Stromal cell of bone marrow (primary cell): ENCODE results near the gene RSRC1.
A peak's percentile ranks its signal among the peaks of the same experiment; 100 is the strongest.
"Not testable (repeated sequence)": the region's sequence is repeated elsewhere in the genome, so short reads cannot be mapped to it uniquely, and the experiment has no call there.

Source experiments
- DNase-seq: peaks from one replicate; pipeline ENCODE4 v3.0.0-alpha.2; 2012; ENCODE audit warnings: low read depth

The RSRC1 gene

GRCh38 chr3:158109804-158110657, at the start of gene RSRC1:
RSRC1 (plus strand) TSS chr3:158110089; CDS start chr3:158122105, 12,016 bp downstream.
- DNase-seq, result peak; percentile 88

- DNase-seq, result not testable (repeated sequence)
Observed at GRCh38 chr3:158065574-158065973, 44.3 kb upstream of the RSRC1 start.

- DNase-seq, result no peak
Observed at GRCh38 chr3:158072790-158073189, 37.1 kb upstream of the RSRC1 start.

- no peak for DNase-seq
Observed at GRCh38 chr3:158074591-158074990, 35.3 kb upstream of the RSRC1 start.

GRCh38 chr3:158079599-158079998, 30.3 kb upstream of the RSRC1 start:
- no peak for DNase-seq

- DNase-seq, result no peak
Observed at GRCh38 chr3:158084651-158085050, 25.2 kb upstream of the RSRC1 start.

GRCh38 chr3:158085358-158085757, 24.5 kb upstream of the RSRC1 start:
- DNase-seq, result no peak

- DNase-seq, result no peak
Observed at GRCh38 chr3:158085931-158086330, 24.0 kb upstream of the RSRC1 start.

GRCh38 chr3:158086361-158086760, 23.5 kb upstream of the RSRC1 start:
- DNase-seq, result no peak

GRCh38 chr3:158086776-158087175, 23.1 kb upstream of the RSRC1 start:
- DNase-seq, result no peak

GRCh38 chr3:158091531-158091930, 18.4 kb upstream of the RSRC1 start:
- no peak for DNase-seq

GRCh38 chr3:158093526-158093925, 16.4 kb upstream of the RSRC1 start:
- DNase-seq, result no peak

GRCh38 chr3:158094235-158095110, 15.4 kb upstream of the RSRC1 start:
- no peak for DNase-seq

GRCh38 chr3:158095111-158095813, 14.6 kb upstream of the RSRC1 start:
- no peak for DNase-seq

GRCh38 chr3:158095814-158096704, 13.8 kb upstream of the RSRC1 start:
- DNase-seq, result no peak

GRCh38 chr3:158097081-158097592, 12.8 kb upstream of the RSRC1 start:
- no peak for DNase-seq

- no peak for DNase-seq
Observed at GRCh38 chr3:158097593-158098308, 12.1 kb upstream of the RSRC1 start.

- no peak for DNase-seq
Observed at GRCh38 chr3:158098309-158098639, 11.6 kb upstream of the RSRC1 start.

GRCh38 chr3:158098834-158099424, 11.0 kb upstream of the RSRC1 start:
- DNase-seq, result no peak

GRCh38 chr3:158100681-158101080, 9.2 kb upstream of the RSRC1 start:
- no peak for DNase-seq
